ENCODE results near the gene CMTR1.

- TF ChIP-seq YY1 (IDR thresholded peaks at IDR 0.05; ENCODE audit: insufficient read depth, insufficient read length) = no peak
- no peak for TF ChIP-seq ZNF274 (IDR thresholded peaks at IDR 0.05; ENCODE audit: low read depth, low read length)
- no peak for TF ChIP-seq SUZ12 (IDR thresholded peaks at IDR 0.05; ENCODE audit: extremely low read depth, insufficient read depth, insufficient read length)
Observed at GRCh38 chr6:37474316-37474715, 41.3 kb downstream of the CMTR1 start.

Data from NT2/D1 (cell line).